ENCODE measurements around the gene RHOJ.

Gene RHOJ

GRCh38 chr14:63209160-63209559 lies 4.9 kb downstream of the RHOJ start:
- DNase-seq: no peak

DNA sequence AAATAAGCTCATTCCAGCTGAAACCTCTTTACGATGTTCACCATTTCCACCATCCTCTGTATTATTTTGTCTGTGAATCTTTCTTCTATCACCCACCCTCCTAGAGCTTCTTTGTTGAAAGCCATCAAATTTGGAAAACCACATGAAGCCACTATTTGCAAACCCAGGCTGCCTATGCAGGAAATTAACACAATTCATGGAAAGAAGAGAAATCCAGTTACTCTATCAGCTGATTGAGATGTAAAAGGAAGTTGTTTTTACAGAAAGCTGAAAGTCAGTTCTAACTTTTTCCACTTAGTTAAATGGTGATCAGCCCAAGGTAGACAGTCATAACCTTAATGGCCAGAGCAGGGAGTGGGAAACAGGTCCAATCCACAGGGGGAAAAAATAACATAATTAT lies 6.6 kb downstream of the RHOJ start:
- no peak for DNase-seq

- DNase-seq: no peak
Measured at GRCh38 chr14:63212209-63212608, 8.0 kb downstream of the RHOJ start.

- no peak for DNase-seq
Measured at GRCh38 chr14:63212776-63213500, 8.7 kb downstream of the RHOJ start.

DNA sequence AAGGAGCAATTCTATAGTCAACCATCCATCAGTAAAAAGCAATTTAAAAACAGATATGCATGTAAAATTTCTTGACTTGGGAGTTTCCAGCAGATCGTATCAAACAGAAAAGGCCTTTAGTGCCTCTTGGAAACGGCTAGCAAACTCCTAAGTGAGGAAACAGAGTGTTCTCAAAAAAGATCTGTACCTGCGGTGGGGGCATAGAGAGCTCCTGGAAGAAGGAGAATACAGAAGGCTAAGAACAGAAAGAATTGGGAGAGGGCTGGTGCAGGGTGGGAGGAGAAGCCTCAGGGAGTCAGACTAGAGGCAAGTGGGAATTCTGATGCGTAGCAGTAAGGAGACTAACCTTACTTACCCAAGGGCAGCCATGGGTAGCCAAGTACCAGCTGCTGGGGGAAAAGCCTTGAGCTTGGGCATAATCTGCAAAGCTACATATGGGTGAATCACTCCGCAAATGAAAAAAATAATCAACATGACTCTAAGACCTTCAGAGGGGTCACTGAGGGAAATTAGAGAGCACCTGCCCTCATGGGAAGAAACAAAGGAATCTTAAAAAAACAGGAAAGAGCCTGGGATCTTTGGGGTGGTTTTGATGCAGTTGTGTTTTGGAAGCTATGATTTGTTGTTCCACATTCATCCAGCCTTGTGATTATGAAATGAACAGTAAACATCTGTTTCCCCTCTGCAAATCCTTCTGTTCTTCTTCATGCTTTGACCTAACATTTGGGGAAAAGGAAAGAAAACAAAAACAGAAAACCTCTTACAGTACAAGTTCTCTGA lies 10.4 kb downstream of the RHOJ start:
- DNase-seq: no peak

DNA sequence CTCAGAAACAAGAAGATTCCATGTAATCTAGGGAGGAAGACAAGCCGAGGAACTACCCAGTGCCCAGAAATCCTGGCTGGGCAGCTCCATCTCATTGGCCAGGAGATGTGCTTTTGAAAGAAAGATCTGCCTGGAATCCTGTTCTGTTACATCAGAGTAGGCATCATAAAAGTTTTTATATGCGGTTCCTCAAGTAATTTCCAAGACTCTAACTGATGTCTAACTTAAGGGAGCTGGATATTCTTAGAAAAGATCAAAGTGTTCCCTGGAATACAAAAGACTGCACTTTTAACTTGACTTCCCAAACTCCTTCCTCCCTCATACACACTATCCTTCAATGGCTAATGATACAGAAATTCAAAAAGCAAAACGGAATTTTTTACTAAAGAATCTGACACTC lies 16.3 kb downstream of the RHOJ start:
- no peak for DNase-seq

- no peak for DNase-seq
Measured at GRCh38 chr14:63223596-63223995, 19.4 kb downstream of the RHOJ start.

- DNase-seq: no peak
Measured at GRCh38 chr14:63224196-63224595, 20.0 kb downstream of the RHOJ start.

- no peak for DNase-seq
Measured at GRCh38 chr14:63228217-63228616, 24.0 kb downstream of the RHOJ start.

- DNase-seq: no peak
Measured at GRCh38 chr14:63229330-63230059, 25.3 kb downstream of the RHOJ start.

DNA sequence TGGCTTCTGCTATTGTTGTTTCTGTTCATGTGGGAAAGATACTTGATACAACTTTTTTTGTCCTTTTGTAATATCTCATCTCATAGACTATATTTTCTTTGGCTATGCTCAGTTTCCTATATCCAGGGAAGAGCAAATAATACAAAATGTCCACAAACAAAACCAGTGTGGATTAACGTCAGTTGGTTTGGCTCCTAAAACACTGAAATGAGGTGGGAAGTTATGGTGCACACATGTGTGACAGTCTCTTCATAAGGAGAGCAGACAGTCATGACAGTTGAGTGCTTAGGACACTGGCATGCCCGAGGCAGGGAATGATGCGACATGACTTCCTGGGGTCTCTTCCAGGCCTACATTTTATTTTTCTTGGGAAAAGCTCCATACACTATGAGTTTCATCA lies 27.5 kb downstream of the RHOJ start:
- no peak for DNase-seq

- DNase-seq: no peak
Measured at GRCh38 chr14:63237791-63238190, 33.5 kb downstream of the RHOJ start.

- DNase-seq: no peak
Measured at GRCh38 chr14:63240221-63240620, 36.0 kb downstream of the RHOJ start.

GRCh38 chr14:63241096-63241495 lies 36.9 kb downstream of the RHOJ start:
- DNase-seq: no peak

DNA sequence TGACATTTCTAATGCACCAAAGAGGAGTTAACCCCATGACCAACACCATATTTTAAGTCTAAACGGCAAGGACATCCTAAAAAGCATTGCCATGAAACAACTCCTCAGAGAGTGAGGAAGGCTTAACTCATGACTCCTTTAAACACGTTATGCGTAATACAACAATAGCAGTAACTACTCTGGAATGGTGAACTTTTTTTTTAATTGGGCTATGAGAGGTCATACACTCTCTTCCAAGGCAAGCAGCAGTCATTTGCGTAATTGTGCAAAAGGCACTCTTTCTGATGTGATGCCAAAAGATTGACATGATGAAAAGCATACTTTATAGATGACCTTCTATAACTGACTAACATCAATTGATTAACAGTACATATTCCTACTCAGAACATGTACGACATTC lies 39.4 kb downstream of the RHOJ start:
- DNase-seq: no peak

DNA sequence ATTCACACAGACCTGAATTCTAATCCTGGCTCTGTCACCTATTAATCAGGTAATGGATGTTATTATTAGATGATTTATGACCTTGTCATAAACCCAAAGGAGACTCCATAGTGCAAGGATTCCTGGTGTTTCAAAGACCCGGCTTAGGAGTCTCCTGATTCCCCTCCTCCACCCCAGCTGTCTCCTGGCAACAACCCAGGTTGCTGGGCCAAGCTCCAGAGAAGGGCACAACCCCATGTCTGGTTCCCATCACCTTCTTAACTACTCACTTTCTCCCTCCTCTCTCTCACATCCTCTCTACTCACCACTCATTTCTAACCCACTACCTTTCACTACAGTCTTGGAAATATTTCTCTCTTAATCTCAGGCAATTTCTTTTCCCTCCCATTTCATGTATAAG lies 41.6 kb downstream of the RHOJ start:
- no peak for DNase-seq

GRCh38 chr14:63248211-63248610 lies 44.0 kb downstream of the RHOJ start:
- no peak for DNase-seq

GRCh38 chr14:63249092-63249491 lies 44.8 kb downstream of the RHOJ start:
- DNase-seq: no peak

DNA sequence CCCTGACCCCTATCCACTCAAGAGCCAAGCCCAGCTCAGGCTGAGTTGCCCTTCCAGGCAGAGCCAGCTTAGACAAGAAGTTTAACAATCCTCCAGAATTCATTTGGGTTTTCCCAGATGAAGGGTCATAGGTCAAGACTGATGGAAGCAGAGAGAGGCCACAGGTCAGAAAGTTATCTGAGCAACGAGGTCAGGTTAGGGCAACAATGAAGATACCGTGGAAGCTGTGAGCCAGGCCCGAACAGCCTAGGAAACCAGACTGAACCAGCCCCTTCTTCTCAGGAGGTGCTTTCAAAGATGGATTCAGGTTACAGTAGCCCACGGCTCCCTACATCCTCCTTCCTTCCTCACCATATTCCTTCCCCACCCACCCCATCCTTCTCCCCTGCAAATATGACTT lies 53.1 kb downstream of the RHOJ start:
- DNase-seq: no peak

GRCh38 chr14:63262446-63262845 lies 58.2 kb downstream of the RHOJ start:
- no peak for DNase-seq

- DNase-seq: no peak
Measured at GRCh38 chr14:63266106-63266505, 61.9 kb downstream of the RHOJ start.

GRCh38 chr14:63267171-63267570 lies 62.9 kb downstream of the RHOJ start:
- DNase-seq: no peak

DNA sequence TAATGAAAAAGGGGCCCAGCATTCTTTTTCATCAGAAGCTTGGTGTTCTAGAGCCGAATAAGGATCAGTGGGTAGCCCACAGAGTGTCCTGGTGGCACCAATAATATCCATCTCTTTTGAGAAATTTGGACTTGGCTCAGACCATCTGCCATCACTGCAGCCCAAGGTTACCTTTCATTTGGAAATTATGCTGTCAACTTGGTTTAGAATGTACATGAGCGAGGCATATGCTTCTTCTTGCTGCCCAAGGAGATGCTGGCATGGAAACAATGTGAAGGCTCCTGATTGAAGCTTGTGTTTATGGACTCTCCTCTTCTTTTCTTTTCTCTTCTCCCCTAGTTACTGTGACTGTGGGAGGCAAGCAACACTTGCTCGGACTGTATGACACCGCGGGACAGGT lies 64.5 kb downstream of the RHOJ start:
- DNase-seq: no peak
